Hepatocyte (in vitro differentiated cells): ENCODE results near the gene NAAA.

ENCODE experiments used
- CTCF ChIP-seq: fragments of 200-600 bp; sonication (generic); IDR thresholded peaks from 2 replicates; pipeline ENCODE4 v1.5.1; 2016; ENCODE audit warnings: antibody characterized with exemption, mild to moderate bottlenecking; ENCODE audit not compliant: poor library complexity
- EZH2 ChIP-seq: fragments of 200-600 bp; sonication (generic); IDR thresholded peaks from 2 replicates; pipeline ENCODE4 v1.6.1; 2016; ENCODE audit warnings: antibody characterized with exemption, mild to moderate bottlenecking, borderline replicate concordance

DNA sequence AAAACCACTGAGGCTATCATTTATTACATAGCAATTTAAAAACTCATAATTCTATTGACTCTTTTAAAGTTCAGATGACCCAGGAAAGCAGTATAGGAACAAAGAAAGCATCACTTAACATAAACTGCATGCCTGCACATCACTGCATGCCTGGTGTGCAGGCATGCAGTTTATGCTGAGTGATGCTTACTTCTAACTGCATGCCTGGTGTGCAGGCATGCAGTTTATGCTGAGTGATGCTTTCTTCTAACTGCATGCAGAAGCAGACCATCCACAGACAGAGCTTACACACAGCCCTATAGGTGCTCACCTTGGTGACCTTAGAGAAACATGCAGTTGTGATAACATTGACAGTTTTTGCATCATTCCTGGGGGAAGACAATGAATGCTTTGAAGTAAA lies 33.0 kb upstream of the NAAA start:
- TF ChIP-seq CTCF: no peak
- no peak for TF ChIP-seq EZH2
